NCI-H2227 (cell line): ENCODE results near the gene CTNNA2.

Source experiments
- DNase-seq: peaks from one replicate; lab custom pipeline; 2025; ENCODE audit not compliant: unreplicated experiment; lab: John Stamatoyannopoulos, UW

The CTNNA2 gene

GRCh38 chr2:80255918-80256781 is 743.3 kb downstream of the CTNNA2 start:
- peak; percentile 12 for DNase-seq

GRCh38 chr2:80256782-80257167 is 743.9 kb downstream of the CTNNA2 start:
- no peak for DNase-seq

GRCh38 chr2:80257450-80257849 is 744.6 kb downstream of the CTNNA2 start:
- DNase-seq, result no peak

- no peak for DNase-seq
Measured at GRCh38 chr2:80258341-80258740, 745.5 kb downstream of the CTNNA2 start.

GRCh38 chr2:80258793-80259192 is 745.9 kb downstream of the CTNNA2 start:
- DNase-seq, result no peak

GRCh38 chr2:80259292-80259691 is 746.4 kb downstream of the CTNNA2 start:
- DNase-seq, result no peak

GRCh38 chr2:80266231-80266630 is 753.4 kb downstream of the CTNNA2 start:
- no peak for DNase-seq

- no peak for DNase-seq
Measured at GRCh38 chr2:80269806-80270205, 757.0 kb downstream of the CTNNA2 start.

GRCh38 chr2:80280598-80280997 is 767.7 kb downstream of the CTNNA2 start:
- no peak for DNase-seq

GRCh38 chr2:80281049-80281448 is 768.2 kb downstream of the CTNNA2 start:
- peak; percentile 36 for DNase-seq

GRCh38 chr2:80288576-80288975 is 775.7 kb downstream of the CTNNA2 start:
- DNase-seq, result peak; percentile 15

GRCh38 chr2:80291656-80292055 is 778.8 kb downstream of the CTNNA2 start:
- DNase-seq, result no peak

GRCh38 chr2:80292474-80292873 is 779.6 kb downstream of the CTNNA2 start:
- no peak for DNase-seq

GRCh38 chr2:80293039-80293438 is 780.2 kb downstream of the CTNNA2 start:
- no peak for DNase-seq

GRCh38 chr2:80298954-80299353 is 786.1 kb downstream of the CTNNA2 start:
- no peak for DNase-seq

- no peak for DNase-seq
Measured at GRCh38 chr2:80299661-80300060, 786.8 kb downstream of the CTNNA2 start.

GRCh38 chr2:80300346-80300745 is 787.5 kb downstream of the CTNNA2 start:
- DNase-seq, result no peak

GRCh38 chr2:80300954-80301353 is 788.1 kb downstream of the CTNNA2 start:
- DNase-seq, result no peak

- no peak for DNase-seq
Measured at GRCh38 chr2:80302001-80302313, 789.1 kb downstream of the CTNNA2 start.

- DNase-seq, result no peak
Measured at GRCh38 chr2:80302314-80303005, 789.6 kb downstream of the CTNNA2 start.

GRCh38 chr2:80303006-80303908 is 790.4 kb downstream of the CTNNA2 start:
- peak; percentile 11 for DNase-seq
